Measurements from ENCODE around the gene ZRANB1. TPM values are rescaled to one million over a fixed set of nuclear protein-coding genes. Genes with fewer than 3 reads are reported as not detected.

Gene ZRANB1
- total and polyA plus RNA-seq, 10 of the 15 experiments (the other 5 are each of a cell fraction or from before 2014, with no cell fraction given) = 1.7 to 11.8 (median 6.2) TPM

DNA sequence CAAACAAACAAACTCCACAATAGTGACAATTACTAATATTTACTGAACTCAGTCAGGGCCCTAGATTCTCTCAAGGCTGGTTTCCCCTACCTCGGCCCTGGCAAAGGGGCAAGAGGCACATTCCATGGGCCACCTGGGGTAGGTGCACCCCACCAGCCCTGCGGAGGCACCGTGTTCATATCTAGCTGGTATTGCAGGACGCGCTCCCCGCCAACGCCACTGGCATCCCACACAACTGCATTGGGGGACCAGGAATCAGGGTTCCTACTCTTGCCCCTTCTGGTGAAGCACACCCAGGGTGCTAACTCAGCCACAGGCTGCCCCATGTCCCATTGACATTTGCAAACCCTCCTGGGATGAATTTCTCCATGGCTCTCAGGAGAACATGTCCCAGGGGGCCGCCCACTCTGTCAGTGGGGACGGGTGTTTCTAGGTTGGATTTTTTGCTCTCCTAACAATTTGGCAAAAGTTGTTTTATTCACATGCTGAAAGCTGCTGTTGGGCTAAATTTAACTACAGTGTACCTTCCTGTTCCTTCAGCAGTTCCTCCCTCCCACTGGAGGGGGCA, 76.7 kb downstream of the ZRANB1 start (continued):
- TF ChIP-seq, protein P1, sequence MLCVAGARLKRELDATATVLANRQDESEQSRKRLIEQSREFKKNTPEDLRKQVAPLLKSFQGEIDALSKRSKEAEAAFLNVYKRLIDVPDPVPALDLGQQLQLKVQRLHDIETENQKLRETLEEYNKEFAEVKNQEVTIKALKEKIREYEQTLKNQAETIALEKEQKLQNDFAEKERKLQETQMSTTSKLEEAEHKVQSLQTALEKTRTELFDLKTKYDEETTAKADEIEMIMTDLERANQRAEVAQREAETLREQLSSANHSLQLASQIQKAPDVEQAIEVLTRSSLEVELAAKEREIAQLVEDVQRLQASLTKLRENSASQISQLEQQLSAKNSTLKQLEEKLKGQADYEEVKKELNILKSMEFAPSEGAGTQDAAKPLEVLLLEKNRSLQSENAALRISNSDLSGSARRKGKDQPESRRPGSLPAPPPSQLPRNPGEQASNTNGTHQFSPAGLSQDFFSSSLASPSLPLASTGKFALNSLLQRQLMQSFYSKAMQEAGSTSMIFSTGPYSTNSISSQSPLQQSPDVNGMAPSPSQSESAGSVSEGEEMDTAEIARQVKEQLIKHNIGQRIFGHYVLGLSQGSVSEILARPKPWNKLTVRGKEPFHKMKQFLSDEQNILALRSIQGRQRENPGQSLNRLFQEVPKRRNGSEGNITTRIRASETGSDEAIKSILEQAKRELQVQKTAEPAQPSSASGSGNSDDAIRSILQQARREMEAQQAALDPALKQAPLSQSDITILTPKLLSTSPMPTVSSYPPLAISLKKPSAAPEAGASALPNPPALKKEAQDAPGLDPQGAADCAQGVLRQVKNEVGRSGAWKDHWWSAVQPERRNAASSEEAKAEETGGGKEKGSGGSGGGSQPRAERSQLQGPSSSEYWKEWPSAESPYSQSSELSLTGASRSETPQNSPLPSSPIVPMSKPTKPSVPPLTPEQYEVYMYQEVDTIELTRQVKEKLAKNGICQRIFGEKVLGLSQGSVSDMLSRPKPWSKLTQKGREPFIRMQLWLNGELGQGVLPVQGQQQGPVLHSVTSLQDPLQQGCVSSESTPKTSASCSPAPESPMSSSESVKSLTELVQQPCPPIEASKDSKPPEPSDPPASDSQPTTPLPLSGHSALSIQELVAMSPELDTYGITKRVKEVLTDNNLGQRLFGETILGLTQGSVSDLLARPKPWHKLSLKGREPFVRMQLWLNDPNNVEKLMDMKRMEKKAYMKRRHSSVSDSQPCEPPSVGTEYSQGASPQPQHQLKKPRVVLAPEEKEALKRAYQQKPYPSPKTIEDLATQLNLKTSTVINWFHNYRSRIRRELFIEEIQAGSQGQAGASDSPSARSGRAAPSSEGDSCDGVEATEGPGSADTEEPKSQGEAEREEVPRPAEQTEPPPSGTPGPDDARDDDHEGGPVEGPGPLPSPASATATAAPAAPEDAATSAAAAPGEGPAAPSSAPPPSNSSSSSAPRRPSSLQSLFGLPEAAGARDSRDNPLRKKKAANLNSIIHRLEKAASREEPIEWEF (IDR thresholded peaks at IDR 0.05; ENCODE audit: insufficient replicate concordance, low read depth, low read length) = no peak
- no peak for TF ChIP-seq TCF3 (IDR thresholded peaks at IDR 0.05; ENCODE audit: borderline replicate concordance, insufficient read depth, low read depth, low read length)
- TF ChIP-seq MYC (IDR thresholded peaks at IDR 0.05; ENCODE audit: insufficient read depth, insufficient read length, insufficient replicate concordance, low read length, severe bottlenecking) = no peak
- TF ChIP-seq, protein P2, sequence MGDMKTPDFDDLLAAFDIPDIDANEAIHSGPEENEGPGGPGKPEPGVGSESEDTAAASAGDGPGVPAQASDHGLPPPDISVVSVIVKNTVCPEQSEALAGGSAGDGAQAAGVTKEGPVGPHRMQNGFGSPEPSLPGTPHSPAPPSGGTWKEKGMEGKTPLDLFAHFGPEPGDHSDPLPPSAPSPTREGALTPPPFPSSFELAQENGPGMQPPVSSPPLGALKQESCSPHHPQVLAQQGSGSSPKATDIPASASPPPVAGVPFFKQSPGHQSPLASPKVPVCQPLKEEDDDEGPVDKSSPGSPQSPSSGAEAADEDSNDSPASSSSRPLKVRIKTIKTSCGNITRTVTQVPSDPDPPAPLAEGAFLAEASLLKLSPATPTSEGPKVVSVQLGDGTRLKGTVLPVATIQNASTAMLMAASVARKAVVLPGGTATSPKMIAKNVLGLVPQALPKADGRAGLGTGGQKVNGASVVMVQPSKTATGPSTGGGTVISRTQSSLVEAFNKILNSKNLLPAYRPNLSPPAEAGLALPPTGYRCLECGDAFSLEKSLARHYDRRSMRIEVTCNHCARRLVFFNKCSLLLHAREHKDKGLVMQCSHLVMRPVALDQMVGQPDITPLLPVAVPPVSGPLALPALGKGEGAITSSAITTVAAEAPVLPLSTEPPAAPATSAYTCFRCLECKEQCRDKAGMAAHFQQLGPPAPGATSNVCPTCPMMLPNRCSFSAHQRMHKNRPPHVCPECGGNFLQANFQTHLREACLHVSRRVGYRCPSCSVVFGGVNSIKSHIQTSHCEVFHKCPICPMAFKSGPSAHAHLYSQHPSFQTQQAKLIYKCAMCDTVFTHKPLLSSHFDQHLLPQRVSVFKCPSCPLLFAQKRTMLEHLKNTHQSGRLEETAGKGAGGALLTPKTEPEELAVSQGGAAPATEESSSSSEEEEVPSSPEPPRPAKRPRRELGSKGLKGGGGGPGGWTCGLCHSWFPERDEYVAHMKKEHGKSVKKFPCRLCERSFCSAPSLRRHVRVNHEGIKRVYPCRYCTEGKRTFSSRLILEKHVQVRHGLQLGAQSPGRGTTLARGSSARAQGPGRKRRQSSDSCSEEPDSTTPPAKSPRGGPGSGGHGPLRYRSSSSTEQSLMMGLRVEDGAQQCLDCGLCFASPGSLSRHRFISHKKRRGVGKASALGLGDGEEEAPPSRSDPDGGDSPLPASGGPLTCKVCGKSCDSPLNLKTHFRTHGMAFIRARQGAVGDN (IDR thresholded peaks at IDR 0.05) = no peak
- TF ChIP-seq, protein P3, sequence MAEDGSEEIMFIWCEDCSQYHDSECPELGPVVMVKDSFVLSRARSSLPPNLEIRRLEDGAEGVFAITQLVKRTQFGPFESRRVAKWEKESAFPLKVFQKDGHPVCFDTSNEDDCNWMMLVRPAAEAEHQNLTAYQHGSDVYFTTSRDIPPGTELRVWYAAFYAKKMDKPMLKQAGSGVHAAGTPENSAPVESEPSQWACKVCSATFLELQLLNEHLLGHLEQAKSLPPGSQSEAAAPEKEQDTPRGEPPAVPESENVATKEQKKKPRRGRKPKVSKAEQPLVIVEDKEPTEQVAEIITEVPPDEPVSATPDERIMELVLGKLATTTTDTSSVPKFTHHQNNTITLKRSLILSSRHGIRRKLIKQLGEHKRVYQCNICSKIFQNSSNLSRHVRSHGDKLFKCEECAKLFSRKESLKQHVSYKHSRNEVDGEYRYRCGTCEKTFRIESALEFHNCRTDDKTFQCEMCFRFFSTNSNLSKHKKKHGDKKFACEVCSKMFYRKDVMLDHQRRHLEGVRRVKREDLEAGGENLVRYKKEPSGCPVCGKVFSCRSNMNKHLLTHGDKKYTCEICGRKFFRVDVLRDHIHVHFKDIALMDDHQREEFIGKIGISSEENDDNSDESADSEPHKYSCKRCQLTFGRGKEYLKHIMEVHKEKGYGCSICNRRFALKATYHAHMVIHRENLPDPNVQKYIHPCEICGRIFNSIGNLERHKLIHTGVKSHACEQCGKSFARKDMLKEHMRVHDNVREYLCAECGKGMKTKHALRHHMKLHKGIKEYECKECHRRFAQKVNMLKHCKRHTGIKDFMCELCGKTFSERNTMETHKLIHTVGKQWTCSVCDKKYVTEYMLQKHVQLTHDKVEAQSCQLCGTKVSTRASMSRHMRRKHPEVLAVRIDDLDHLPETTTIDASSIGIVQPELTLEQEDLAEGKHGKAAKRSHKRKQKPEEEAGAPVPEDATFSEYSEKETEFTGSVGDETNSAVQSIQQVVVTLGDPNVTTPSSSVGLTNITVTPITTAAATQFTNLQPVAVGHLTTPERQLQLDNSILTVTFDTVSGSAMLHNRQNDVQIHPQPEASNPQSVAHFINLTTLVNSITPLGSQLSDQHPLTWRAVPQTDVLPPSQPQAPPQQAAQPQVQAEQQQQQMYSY (CRISPR knock-in tag; IDR thresholded peaks at IDR 0.05) = no peak
- TF ChIP-seq RBBP5 (conservative IDR thresholded peaks at IDR 0.05) = no peak
- no peak for TF ChIP-seq NR2C2 (IDR thresholded peaks at IDR 0.05; ENCODE audit: borderline replicate concordance, control insufficient read depth, insufficient read length, low read depth)
